GM18868 (cell line): ENCODE results near the gene BABAM2.

ENCODE experiments used
- ATAC-seq: cut with Tn5 transposase; IDR thresholded peaks from one replicate; pipeline ENCODE4 v1.9.1; 2021; ENCODE audit warnings: mild to moderate bottlenecking, moderate library complexity; ENCODE audit not compliant: unreplicated experiment

BABAM2 gene

DNA sequence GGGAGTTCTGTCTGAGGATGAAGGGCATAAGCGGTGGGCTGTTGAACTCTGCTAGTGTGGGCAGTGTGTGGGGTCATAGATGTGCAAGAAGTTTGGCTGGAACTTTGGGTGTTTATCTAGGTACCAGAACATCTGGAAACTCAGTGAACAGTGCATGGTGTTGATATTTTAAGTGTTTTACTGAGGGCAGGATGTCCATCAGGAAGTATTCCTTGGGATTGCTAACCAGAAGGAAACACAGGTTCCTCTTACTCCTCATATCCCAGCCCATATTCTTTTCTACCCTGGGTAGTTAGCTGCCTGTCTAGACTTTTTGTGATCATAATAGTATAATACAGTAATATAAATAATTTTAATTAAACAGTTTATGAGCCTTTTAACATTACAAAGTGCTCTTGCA is 15.5 kb downstream of the BABAM2 start:
- ATAC-seq = no peak

DNA sequence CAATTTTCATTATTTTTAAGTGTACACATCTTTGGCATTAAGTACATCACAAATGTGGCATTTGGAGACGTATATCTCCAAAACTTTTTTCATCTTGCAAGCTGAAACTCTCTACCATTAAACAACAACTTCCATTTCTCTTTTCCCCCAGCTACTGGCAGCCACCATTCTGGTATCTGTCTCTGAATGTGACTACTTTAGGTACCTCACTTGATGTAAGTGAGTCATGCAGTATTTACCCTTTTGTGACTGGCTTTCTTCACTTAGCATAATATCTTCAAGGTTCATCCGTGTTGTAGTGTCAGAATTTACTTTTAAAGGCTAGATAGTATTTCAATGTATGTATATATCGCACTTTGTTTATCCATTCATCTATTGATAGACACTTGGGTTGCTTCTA is 17.0 kb downstream of the BABAM2 start:
- ATAC-seq = no peak

DNA sequence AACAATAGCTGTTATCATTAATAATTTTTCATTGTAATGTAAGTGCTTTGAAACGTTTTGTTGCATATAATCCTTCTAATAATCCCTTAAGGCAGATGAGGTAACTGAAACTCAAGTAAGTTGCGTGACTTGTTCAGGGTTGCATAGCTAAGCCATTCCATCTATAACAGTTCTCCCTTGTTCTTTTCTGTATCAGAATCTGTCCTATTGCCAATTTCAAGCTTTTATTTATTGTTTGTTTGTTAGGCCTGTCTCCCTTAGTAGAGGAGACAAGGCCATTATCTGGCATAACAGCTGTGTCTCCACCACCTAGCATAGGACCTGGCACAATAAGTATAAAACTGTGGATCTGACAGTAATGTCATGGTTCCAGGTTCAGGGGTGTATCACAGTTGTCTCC is 19.4 kb downstream of the BABAM2 start:
- no peak for ATAC-seq

DNA sequence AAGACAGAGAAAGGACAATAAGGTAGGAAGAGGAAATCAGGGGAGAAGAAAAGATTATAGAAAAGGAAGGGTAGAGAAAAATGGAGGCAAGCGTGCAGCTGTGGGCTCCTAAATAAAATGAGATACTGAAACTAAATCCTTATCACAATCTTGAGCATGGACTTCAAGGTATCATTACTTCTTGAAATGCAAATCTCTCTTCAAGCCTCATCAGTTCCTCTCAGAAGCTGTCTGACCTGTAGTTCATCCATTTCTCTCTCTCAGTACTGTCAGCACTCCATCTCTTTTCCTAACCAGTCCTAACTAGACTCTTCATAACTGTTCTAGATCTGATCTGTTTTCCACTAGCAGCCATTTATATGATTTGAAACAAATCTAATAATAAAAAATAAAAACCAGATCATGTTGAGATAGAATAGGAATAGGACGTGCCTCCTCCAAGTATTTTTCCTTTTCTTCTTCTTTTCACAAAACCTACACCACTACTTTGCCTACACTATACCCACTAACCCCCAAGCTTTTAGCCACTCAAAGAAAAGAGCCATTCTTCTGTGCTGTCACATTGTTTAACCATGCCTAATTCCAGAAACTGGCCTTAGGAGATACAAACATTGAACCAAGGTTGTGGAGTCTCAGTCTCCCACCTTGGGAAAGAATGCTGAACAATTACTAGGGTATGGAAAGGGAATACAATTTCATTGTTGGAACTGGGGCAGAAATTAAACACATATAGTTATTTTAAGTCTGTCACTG is 21.1 kb downstream of the BABAM2 start:
- no peak for ATAC-seq

DNA sequence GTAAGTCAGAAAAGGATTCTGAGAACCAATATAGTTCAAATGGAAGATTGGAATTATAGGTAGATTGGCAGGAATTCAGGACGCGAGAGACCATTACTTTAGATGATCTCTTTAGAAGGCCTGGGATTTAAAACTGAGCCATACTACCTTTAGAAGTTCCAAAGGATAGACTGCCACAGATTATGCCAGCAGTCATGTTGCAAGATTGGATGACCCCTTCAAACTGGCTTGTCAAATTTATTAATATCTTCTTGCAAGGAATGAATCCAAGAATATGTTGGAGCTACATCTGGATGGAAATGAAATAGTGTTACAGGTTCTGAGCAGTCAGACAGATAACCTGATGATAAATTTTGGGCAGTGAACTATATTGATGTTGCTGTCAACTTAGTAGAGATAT is 22.0 kb downstream of the BABAM2 start:
- ATAC-seq = no peak

DNA sequence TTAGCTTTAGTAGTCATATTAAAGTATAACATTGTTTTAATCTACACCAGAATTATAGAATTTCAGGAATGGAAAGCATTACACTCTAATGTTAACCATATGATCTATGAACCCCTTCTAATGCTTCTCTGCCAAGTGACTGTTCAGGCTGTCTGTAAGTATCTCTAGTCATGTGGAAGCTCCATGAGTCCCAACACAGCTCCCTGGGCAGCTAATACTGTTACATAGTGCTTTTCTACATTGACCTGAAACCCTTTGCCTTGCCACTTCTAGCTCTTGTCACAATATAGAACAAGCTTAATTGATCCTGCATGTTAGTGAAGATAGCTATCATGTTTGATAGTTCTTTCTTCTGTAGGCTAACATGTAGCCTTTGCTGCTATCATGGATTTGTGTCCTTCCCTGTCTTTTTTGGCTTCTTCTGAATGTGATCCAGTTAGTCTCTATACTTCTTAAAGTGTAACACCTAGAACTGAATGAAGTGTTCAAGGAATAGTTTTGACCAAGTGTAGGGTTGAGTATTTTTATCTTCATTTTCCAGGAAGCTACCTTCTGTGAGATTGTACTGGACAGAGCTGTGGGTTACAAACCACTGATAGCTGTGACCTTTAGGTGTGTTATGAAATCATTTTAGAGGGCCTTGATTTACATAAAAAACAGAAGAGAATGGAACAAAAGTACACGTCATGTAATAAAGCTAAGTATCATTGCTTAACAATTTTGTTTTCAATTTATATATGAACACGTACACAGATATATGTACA is 23.7 kb downstream of the BABAM2 start:
- ATAC-seq = no peak

DNA sequence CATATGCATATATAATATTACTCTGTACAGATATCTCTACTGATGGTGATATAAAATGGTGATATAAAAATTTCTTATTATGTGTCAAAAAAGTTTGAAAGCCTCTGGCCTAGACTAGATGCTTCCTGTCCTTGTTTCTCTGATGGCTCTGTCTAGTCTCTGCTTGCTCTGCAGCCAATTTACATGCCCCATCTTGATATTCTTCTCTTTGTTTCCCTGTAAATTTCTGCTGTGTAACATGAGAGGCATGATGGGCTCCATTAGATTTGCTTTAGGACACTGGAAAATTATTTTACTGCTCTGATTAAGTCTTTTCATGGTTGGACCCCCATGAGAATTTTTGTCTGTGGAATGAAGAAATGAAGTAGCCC is 24.3 kb downstream of the BABAM2 start:
- no peak for ATAC-seq

DNA sequence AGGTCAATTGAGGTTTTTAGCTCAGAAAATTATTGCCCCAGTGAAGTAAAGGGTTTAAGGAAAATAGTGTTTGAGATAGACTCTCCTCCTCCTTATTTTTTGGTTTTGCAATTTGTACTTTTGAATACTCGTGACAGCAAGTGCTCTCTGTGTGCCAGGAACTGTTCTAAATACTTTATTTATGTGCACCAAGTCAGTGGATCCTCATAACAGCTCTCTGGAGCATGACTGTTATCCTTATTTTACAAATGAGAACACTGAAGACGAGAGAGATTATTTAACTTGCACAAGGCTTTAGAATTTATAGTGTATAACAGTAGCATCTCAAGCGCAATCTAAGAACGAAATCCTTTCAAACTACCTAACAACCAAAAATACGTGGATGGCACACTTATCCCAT is 24.7 kb downstream of the BABAM2 start:
- no peak for ATAC-seq

DNA sequence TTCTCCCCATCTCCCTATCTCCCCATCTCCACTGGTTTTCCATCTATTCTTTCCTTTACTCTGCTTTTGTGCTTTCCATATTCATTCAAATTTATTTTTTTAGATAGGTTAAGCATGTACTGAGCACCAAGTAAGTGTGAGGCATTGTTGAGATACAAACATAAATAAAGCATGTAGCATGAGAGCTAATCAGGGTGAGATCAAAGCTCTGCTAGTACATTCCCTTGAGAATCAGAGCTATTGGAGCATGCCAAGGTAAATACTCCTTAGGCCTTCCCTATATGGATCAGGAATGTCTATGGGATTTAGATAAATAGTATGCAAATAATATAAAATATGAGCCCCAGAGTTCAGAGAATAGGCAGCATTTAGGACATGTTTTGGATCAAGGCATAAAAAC is 25.3 kb downstream of the BABAM2 start:
- no peak for ATAC-seq

DNA sequence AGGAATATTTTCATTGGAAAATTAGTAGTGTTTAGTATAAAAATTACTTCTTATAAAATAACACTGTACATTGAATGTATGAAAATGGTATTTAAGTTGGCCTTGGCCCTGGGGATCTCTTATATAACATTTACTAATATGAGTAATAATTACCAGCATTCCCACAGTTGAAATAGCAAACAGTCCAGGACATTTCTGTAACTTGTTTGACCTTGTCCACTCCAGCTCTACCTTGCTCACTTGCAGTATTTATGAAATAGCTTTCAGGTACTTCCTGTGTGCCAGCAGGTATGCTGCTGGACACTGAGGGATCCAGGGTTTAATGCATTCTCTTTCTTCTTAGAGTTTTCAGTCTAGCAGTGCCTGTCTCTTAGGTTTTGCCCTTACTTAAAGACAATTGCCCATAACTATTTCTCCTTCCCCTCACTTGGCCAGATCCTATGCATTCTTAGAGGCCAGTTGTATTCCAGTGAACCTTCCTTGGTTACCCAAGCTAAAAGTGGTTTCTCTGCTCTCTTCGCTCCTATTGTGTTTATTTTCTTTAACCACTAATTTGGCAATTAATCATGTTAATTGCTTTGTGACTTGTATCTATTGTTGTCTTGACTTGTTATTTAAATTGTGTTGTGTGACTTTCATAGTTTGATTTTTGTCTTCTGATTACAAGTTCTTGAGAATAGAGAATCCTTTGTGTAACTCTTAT is 25.9 kb downstream of the BABAM2 start:
- no peak for ATAC-seq

DNA sequence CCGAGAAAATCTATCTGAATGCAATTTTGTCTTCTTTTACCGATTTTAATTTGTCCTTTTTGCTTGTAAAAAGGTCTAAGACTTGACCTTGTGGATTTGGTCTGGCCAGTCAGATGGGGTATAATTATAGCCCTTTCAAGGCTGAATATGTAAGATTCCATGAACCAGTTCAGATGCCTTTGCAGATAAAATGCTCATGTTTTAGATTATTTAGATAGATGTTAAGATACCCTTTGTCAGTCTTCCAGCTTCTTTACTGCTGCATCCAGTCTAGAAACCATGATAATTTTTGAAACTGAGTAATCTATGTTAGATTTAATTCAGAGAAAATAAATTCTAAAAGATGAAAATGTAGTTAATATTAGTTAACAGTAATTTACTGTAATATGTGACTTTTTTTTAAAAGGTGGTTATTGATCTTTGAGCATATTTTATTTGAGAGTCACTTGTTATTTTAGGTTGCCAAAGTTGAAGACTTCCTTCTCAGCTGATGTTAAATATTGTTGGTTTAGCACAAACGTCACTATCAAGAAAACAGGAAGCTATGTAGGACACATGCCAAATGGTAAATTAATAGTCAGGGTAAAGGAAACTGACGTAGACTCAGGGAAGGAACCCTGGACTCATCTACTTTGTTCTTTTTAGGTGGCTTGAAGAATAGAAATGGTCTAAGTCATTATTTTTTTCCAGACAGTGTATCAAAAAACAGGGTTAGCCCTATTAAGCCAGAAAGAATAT is 29.8 kb downstream of the BABAM2 start:
- no peak for ATAC-seq

DNA sequence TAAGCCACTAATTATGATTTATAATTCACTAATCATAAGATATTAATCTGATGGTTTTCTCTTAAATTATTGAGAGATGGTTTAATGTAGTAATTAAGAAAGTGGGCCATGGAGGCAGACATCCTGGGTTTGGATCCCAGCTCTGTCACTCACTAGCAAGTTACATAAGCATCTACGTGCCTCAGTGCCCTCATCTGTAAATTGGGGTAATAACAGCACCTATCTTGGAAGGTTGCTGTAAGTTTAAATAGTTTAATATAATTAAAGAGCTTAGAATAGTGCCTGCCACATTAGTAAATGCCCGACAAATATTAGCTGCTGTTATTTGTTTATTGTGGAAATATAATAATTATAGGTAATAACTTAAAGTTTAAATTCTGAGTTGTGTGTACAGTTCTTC is 30.9 kb downstream of the BABAM2 start:
- no peak for ATAC-seq

DNA sequence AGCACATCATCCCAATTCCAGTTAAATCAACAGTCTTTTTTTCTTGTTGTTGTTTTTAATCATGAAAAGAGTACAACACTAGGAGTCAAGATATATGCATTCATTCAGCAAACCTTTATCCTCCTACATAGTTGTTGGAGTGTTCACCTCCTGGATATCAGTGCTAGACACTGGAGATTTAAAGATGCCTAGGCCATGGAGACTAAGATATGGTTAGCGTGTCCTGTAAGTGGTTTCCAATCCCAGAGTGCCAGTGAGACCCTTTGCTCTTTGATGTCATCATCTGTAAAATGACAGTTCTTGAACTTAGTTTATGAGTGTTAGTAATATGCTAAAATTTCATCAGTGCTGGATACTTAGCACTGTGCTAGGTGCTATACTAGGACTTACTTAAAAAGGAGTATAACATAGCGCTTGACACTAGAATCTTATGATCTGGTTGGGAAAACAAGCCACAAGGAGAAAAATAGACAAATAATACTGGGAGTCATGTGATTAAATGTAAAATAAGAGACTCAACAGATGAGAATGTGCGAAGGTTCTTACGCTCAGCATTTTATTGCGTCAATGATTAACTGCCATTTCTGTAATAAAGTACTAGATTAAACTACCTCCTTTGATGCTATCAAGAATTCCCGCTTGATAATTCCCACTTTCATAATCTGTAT is 31.5 kb downstream of the BABAM2 start:
- ATAC-seq = no peak

DNA sequence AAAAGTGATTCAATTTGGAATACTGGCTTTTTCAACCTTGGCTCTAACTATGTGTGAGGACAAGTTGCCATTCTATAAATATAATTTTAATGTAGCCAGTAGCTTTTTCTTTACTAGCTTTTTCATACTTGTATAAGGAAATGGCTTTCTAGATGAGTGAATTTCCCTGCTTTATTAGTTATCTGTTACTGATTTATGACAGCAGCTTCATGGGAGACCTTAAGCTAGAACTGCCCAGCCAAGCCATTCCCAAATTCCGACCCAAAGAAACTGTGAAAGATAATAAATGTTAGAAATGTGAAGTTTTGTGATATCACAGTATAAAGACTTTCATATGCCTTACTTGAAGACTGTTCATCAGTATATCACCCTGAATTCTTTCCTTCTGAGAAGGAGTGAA is 32.3 kb downstream of the BABAM2 start:
- no peak for ATAC-seq

DNA sequence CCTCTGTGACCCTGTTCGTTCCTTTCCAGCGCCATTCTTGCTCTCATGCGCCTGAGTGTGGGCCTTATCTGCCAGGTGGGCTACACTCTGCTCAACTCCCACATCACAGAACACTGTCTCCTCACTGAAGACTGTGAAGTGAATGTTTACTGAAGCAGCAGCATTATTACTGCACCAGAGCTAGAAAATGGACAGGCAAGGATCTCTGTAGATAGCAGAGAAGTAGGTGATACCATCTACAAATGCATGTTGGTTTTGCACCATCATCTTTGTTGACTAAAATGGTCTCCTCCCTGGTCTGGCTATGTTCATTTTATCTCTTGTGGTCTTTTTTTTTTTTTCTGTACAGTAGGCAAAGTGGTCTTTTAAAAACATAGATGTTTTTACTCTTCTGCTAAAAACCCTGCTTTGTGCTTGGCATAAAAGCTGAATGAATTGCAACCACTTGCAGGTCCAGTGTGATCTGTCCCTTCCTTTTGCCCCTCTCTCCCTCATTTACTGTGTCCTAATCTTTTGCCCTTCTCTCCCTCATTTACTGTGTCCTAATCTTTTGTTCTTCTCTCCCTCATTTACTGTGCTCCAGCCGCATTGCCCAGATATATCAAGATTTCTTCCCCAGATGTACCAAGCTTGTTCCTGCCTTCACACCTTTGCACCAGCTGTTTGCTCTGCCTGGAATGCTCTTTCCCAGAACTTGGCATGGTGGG is 35.4 kb downstream of the BABAM2 start:
- no peak for ATAC-seq

DNA sequence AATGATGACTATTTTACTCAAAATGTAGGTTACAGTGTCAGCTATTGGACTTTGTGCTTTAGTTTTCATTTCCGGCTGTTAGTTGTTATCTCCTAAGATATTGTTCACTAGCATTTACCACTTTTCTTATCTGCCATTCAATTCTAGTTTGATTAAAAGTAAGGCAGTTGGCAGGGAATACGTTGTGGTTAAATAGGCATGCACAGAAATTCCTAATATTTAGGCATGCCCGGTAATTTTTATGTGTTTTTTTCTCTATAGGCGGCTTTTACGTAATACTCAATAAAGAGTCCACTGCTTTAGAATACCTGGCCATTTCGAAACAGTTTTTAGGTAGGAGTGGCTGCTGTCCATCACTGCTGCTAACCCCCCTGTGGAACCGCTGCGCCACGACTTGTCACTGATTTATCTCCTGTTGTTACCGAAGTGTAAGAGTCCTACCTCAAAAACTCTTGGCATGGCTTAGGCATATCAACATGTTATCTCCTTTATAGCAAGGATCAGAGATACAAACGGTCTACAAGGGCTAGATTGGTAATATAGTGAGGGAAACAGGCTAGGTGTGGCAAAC is 39.5 kb downstream of the BABAM2 start:
- no peak for ATAC-seq

DNA sequence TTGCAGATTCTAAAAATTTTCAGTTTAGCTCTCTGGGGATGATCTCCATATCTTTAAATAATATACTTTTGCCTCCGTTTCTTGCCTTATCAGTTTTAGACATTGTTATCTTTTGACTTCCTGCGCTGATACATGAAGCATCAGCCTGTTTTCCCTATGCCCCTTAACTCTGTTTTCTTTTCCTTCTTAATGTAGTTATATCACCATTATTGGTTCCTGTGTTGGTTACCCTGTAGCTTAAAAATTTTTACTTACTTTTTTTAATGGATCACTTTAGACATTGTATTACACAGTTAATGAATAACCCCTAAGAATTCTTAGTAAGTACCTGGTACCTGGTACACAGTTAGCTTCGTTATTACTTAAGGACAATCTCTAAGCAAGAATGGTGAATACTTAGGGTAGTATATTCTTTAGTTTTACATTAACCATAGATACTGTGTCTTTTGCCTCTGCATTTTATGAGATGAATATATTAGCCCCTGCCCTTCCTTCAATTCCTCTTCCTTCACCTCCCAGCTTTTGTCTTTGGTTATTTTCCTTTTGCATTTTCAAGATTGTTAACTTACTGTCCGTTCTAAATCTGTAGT is 40.9 kb downstream of the BABAM2 start:
- ATAC-seq = no peak

DNA sequence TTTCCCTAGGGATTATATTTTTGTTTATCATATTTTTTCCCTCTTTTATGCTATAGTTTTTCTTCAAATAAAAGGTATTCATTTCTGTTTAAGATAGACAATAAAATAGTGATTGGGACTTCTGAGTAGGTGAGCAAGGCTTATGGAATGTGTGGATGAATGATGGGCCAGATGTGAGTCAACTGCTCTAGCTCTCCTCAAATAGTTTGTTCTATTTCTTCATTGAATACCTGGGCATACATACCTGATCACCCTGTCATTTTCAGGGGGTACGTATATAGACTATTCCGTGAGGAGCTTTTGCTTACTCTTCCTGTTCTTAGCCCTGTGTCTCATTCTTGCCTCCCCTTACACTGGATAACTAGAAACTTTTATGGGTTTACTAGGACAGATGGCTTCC is 41.9 kb downstream of the BABAM2 start:
- ATAC-seq = no peak

DNA sequence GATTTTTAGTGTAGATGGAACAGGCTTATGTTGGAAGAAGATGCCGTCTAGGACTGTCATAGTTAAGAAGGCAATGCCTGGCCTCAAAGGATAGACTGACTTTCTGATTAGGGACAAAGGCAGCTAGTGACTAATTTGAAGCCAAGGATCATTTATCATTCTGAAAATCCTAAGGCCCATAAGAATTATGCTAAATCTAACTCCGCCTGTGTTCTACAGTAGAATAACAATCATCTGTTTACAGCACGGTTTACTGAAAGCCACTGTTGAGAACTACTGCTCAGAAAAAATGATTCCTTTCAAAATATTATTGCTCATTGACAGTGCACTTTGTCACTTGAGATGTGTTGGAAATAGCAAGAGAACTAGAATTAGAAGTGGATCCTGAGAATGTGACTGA is 44.5 kb downstream of the BABAM2 start:
- no peak for ATAC-seq
